Measurements from ENCODE around the gene DBN1.

DNA sequence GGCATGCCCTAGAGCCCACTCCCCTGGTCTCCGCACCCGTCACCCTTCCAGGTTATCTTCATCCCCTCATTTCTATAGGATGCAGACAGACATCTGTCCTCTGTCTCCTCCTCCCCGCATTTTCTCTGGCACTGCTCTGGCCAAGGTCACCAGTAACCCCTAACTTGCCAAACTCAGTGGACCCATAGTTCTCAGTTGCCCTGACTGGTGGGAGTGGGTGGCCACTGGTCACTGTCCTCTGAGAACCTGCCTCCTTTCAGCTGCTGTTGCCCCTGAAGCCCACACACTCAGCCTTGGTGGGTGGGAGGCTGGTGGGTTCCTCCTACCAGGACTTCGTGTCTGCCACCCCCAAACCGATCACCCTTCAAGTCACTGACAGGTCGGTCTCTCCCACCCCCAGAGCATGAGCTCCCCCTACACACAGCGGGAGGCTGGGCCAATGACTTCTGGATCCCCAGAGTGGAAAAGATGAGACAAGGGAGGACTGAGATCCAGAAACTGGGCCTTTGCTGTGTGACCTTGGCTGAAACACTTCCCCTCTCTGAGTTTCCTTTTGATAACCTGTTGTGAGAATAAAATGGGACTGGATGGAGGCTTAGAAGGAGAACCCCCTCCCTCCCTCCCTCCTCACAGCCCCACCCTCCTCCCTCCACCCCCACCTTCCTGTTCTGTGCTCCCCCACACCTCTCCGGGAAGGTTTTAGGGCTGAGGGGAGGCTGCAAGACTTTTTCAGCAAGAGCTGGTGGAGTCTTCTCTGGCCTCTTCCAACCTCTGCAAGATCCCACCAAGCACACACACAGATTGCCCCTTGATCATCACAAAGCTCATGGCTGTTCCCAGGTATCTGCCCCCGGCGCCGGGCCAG lies 2.4 kb upstream of the DBN1 start:
- TF ChIP-seq POLR2A (IDR thresholded peaks at IDR 0.05) = no peak
- TF ChIP-seq, protein P1, sequence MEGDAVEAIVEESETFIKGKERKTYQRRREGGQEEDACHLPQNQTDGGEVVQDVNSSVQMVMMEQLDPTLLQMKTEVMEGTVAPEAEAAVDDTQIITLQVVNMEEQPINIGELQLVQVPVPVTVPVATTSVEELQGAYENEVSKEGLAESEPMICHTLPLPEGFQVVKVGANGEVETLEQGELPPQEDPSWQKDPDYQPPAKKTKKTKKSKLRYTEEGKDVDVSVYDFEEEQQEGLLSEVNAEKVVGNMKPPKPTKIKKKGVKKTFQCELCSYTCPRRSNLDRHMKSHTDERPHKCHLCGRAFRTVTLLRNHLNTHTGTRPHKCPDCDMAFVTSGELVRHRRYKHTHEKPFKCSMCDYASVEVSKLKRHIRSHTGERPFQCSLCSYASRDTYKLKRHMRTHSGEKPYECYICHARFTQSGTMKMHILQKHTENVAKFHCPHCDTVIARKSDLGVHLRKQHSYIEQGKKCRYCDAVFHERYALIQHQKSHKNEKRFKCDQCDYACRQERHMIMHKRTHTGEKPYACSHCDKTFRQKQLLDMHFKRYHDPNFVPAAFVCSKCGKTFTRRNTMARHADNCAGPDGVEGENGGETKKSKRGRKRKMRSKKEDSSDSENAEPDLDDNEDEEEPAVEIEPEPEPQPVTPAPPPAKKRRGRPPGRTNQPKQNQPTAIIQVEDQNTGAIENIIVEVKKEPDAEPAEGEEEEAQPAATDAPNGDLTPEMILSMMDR (IDR thresholded peaks at IDR 0.05) = no peak

All from adrenal gland (tissue), 5 donors.